LNCAP (cell line): ENCODE results near the gene FMNL2.

ENCODE experiments used
- CTCF ChIP-seq: fragments of 450-650 bp; IDR thresholded peaks from 2 replicates; pipeline ENCODE4 v1.5.1; 2017; ENCODE audit warnings: mild to moderate bottlenecking

FMNL2 gene

GRCh38 chr2:152393377-152393776 is 58.4 kb downstream of the FMNL2 start:
- TF ChIP-seq CTCF: no peak

- no peak for TF ChIP-seq CTCF
These were observed 59.4 kb downstream of the FMNL2 start for GRCh38 chr2:152394326-152394725.

GRCh38 chr2:152395103-152395502 is 60.1 kb downstream of the FMNL2 start:
- no peak for TF ChIP-seq CTCF

- TF ChIP-seq CTCF: no peak
These were observed 60.6 kb downstream of the FMNL2 start for GRCh38 chr2:152395572-152395971.

DNA sequence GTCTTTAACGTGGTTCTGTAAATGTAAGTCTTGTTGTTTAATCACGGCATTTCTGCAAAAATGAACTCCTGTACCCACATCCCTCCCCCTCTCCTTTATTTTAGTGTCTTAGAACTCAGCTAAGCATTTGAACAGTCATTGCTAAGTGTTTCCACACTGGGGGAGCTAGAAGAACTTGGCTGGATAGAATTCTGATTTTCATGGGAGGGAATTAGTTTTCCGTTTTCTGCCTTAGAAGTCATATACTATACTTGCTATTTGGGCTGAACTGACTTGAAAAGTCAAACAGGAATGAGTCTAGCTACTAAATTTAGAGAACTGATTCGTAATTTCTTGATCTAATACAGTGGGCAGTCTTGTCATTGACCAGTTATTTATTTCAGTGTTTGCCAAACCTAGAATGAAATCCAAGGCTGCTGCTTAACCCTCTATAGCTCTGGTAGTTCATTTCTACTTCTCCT is 61.1 kb downstream of the FMNL2 start:
- no peak for TF ChIP-seq CTCF

DNA sequence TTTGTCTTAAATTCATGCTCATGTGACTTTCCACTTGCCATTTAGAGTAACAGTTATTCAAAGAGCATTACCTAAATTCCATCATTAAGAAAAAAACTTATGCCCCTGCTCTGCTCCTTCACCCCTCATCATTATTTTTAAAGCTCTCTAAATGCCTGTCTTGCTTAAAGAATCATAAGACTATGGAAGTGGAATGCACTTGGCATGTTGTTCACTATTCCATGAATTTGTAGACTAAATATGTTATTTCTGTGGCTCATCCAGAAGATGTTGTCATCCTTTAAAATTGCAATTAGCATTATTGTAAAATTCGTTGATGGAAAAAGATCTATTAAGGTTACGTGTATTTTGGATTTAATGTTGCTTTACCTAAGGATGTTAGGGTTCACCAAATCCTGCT is 61.8 kb downstream of the FMNL2 start:
- no peak for TF ChIP-seq CTCF

GRCh38 chr2:152399003-152399402 is 64.0 kb downstream of the FMNL2 start:
- no peak for TF ChIP-seq CTCF

GRCh38 chr2:152400607-152401214 is 65.7 kb downstream of the FMNL2 start:
- TF ChIP-seq CTCF: no peak
